NCI-H2029 (cell line): ENCODE results near the gene ANKRD11.
"Not testable (repeated sequence)": the region's sequence is repeated elsewhere in the genome, so short reads cannot be mapped to it uniquely, and the experiment has no call there.

Source experiments
- DNase-seq: peaks from one replicate; lab custom pipeline; 2025; lab: John Stamatoyannopoulos, UW

The ANKRD11 gene

GRCh38 chr16:89428605-89429004 lies 61.8 kb downstream of the ANKRD11 start:
- DNase-seq, result not testable (repeated sequence)

- DNase-seq, result no peak
These were observed 63.4 kb downstream of the ANKRD11 start for GRCh38 chr16:89426736-89427530.

GRCh38 chr16:89425523-89425922 lies 64.8 kb downstream of the ANKRD11 start:
- no peak for DNase-seq

- DNase-seq, result no peak
These were observed 66.6 kb downstream of the ANKRD11 start for GRCh38 chr16:89423681-89424260.

- no peak for DNase-seq
These were observed 67.3 kb downstream of the ANKRD11 start for GRCh38 chr16:89422905-89423630.

- DNase-seq, result no peak
These were observed 67.8 kb downstream of the ANKRD11 start for GRCh38 chr16:89422527-89422904.

GRCh38 chr16:89421300-89421699 lies 69.1 kb downstream of the ANKRD11 start:
- not testable (repeated sequence) for DNase-seq

GRCh38 chr16:89420204-89420603 lies 70.2 kb downstream of the ANKRD11 start:
- DNase-seq, result no peak

- DNase-seq, result no peak
These were observed 72.0 kb downstream of the ANKRD11 start for GRCh38 chr16:89418352-89418751.

- DNase-seq, result no peak
These were observed 73.0 kb downstream of the ANKRD11 start for GRCh38 chr16:89417352-89417751.

- no peak for DNase-seq
These were observed 76.4 kb downstream of the ANKRD11 start for GRCh38 chr16:89413811-89414585.

- DNase-seq, result no peak
These were observed 77.5 kb downstream of the ANKRD11 start for GRCh38 chr16:89412811-89413210.

- DNase-seq, result no peak
These were observed 79.0 kb downstream of the ANKRD11 start for GRCh38 chr16:89411335-89411850.

- DNase-seq, result peak; percentile 84
These were observed 79.5 kb downstream of the ANKRD11 start for GRCh38 chr16:89410794-89411309.

GRCh38 chr16:89410322-89410721 lies 80.0 kb downstream of the ANKRD11 start:
- no peak for DNase-seq

GRCh38 chr16:89409161-89409711 lies 81.1 kb downstream of the ANKRD11 start:
- no peak for DNase-seq

GRCh38 chr16:89408315-89408714 lies 82.0 kb downstream of the ANKRD11 start:
- no peak for DNase-seq

GRCh38 chr16:89407925-89408300 lies 82.4 kb downstream of the ANKRD11 start:
- no peak for DNase-seq

- DNase-seq, result no peak
These were observed 83.0 kb downstream of the ANKRD11 start for GRCh38 chr16:89407282-89407924.

- DNase-seq, result no peak
These were observed 84.0 kb downstream of the ANKRD11 start for GRCh38 chr16:89406277-89406888.

- DNase-seq, result no peak
These were observed 85.8 kb downstream of the ANKRD11 start for GRCh38 chr16:89404561-89404960.
